Measurements from ENCODE around the gene CD2BP2. TPM values are rescaled to one million over a fixed set of nuclear protein-coding genes. Genes with fewer than 3 reads are reported as not detected.
A peak's percentile ranks its signal among the peaks of the same experiment; 100 is the strongest.
"Not testable (repeated sequence)": the region's sequence is repeated elsewhere in the genome, so short reads cannot be mapped to it uniquely, and the experiment has no call there.

The CD2BP2 gene
- total RNA-seq, 1 donor from 2014 or later, result 58.8 TPM

DNA sequence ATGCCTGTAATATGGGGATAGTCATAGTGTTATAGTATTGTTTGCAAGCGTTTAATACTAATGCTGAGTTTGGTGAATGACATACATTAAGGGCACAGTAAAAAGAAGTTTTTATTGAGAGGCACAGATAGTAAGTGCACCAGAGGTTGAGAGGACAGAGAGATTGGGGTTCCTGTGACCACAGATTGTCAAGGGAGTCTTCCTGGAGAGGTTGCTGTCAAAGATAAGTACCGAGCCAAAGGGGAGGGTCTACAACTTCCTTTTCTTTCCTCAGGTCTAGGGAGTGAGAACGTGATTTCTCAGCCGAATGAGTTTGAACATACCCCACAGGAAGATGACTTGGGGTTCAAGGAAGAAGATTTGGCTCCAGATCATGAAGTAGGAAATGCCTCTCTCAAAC lies 41.9 kb upstream of the CD2BP2 start:
- no peaks in the 10 kb centered on the region for H3K27me3 ChIP-seq (ENCODE audit: insufficient read depth, low read length)
- H3K27me3 Mint-ChIP-seq (ENCODE audit: low read depth, unreplicated experiment), result no peaks in the 10 kb centered on the region
- no peaks in the 10 kb centered on the region for H3K9me3 ChIP-seq (ENCODE audit: insufficient read depth, low read depth, low read length)
- no peaks in the 10 kb centered on the region for H4K20me1 ChIP-seq (ENCODE audit: insufficient read depth, low read length)
- H3K9me3 Mint-ChIP-seq (ENCODE audit: unreplicated experiment), result peaks cover 3% of the 10 kb centered on the region
- H3K4me1 ChIP-seq (ENCODE audit: insufficient read depth, low read length), result peaks cover 28% of the 10 kb centered on the region
- FAIRE-seq, result no peak
- H3K4me2 ChIP-seq (ENCODE audit: low read length), result no peak overlapping the region
- no peak overlapping the region for H3K9ac ChIP-seq (ENCODE audit: low read length)
- peaks cover 13% of the 10 kb centered on the region for H3K36me3 Mint-ChIP-seq (ENCODE audit: low read depth, unreplicated experiment)
- H3K4me3 Mint-ChIP-seq (ENCODE audit: unreplicated experiment), result peak overlapping the region; percentile 90
- DNase-seq (ENCODE audit: low read depth), result no peak
- no peak overlapping the region for H3K27ac Mint-ChIP-seq (ENCODE audit: unreplicated experiment)
- no peak for TF ChIP-seq EZH2 (IDR thresholded peaks at IDR 0.05; ENCODE audit: insufficient read depth, low read length)
- TF ChIP-seq, protein P1, sequence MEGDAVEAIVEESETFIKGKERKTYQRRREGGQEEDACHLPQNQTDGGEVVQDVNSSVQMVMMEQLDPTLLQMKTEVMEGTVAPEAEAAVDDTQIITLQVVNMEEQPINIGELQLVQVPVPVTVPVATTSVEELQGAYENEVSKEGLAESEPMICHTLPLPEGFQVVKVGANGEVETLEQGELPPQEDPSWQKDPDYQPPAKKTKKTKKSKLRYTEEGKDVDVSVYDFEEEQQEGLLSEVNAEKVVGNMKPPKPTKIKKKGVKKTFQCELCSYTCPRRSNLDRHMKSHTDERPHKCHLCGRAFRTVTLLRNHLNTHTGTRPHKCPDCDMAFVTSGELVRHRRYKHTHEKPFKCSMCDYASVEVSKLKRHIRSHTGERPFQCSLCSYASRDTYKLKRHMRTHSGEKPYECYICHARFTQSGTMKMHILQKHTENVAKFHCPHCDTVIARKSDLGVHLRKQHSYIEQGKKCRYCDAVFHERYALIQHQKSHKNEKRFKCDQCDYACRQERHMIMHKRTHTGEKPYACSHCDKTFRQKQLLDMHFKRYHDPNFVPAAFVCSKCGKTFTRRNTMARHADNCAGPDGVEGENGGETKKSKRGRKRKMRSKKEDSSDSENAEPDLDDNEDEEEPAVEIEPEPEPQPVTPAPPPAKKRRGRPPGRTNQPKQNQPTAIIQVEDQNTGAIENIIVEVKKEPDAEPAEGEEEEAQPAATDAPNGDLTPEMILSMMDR (IDR thresholded peaks at IDR 0.05; ENCODE audit: insufficient read depth, low read depth, low read length), result no peak
- no peak overlapping the region for H3K4me3 ChIP-seq (ENCODE audit: insufficient read depth, low read depth, low read length)
- H3K4me1 Mint-ChIP-seq (ENCODE audit: low read depth, unreplicated experiment), result peaks cover 20% of the 10 kb centered on the region
- H3K36me3 ChIP-seq (ENCODE audit: insufficient read depth, low read length), result peaks cover 5% of the 10 kb centered on the region
- H2AFZ ChIP-seq (ENCODE audit: low read depth, low read length), result no peak overlapping the region
- H3K79me2 ChIP-seq (ENCODE audit: insufficient read depth, low read length), result peaks cover 42% of the 10 kb centered on the region
- no peak overlapping the region for H3K27ac ChIP-seq (ENCODE audit: low read depth, low read length)

DNA sequence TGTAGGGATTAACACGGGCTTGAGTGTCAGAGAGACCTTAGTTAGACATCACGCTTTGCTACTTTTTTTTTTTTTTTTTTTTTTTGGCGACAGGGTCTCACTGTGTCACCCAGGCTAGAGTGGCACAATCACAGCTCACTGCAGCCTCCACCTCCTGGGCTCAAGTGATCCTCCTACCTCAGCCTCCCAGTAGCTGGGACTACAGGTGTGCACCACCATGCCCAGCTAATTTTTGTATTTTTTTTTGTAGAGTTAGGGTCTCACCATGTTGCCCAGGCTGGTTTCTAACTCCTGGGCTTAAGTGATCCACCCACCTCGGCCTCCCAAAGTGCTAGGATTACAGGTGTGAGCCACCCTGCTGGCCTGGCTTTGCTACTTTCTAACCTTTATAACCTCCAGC lies 41.5 kb upstream of the CD2BP2 start:
- peaks cover 42% of the 10 kb centered on the region for H3K79me2 ChIP-seq (ENCODE audit: insufficient read depth, low read length)
- Mint-ChIP-seq H3K4me3 (ENCODE audit: unreplicated experiment) (peak overlapping the region; percentile 90), H3K4me1 (ENCODE audit: low read depth, unreplicated experiment) (peaks cover 19% of the 10 kb centered on the region), H3K36me3 (ENCODE audit: low read depth, unreplicated experiment) (peaks cover 13% of the 10 kb centered on the region)
- not testable (repeated sequence) for H3K27me3 ChIP-seq (ENCODE audit: insufficient read depth, low read length); H3K9me3 Mint-ChIP-seq (ENCODE audit: unreplicated experiment); H3K9ac ChIP-seq (ENCODE audit: low read length); DNase-seq (ENCODE audit: low read depth); H3K27ac Mint-ChIP-seq (ENCODE audit: unreplicated experiment); H3K27me3 Mint-ChIP-seq (ENCODE audit: low read depth, unreplicated experiment); FAIRE-seq; H3K36me3 ChIP-seq (ENCODE audit: insufficient read depth, low read length); H3K9me3 ChIP-seq (ENCODE audit: insufficient read depth, low read depth, low read length); H4K20me1 ChIP-seq (ENCODE audit: insufficient read depth, low read length); H3K27ac ChIP-seq (ENCODE audit: low read depth, low read length); H2AFZ ChIP-seq (ENCODE audit: low read depth, low read length)
- peak overlapping the region; percentile 60 for H3K4me3 ChIP-seq (ENCODE audit: insufficient read depth, low read depth, low read length)
- H3K4me1 ChIP-seq (ENCODE audit: insufficient read depth, low read length), result peaks cover 28% of the 10 kb centered on the region
- H3K4me2 ChIP-seq (ENCODE audit: low read length), result peak overlapping the region; percentile 86

DNA sequence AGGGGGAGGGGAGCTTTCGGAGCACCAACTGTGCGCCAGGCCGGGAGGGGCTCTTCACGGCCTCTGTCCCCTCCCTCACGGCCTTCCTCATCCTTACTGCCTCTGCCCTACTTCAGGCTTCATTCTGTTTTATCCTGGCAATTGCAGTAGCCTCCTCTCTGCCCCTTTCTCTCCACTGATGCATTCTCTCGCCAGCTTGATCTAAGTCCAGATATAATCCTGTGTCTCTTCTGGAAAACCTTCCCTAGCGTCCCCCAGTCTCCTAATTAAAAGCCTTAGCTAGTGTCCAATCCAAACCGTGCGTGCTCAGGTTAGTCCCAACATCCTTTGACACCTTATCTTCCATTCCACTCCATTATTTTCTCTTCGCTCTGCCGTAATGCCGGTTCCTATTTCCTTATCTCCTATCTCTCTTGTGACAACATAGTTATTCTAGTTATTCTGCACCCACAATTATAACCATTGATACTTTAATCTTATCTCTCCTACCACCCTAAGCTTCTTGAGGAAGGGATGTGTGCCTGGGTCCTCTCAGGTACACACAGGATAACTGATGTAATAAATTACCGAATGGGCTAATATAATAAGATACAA lies 41.0 kb upstream of the CD2BP2 start:
- FAIRE-seq, result no peak

More for the DNA sequence above, 41.0 kb upstream of the CD2BP2 start:
- H3K4me3 Mint-ChIP-seq (ENCODE audit: unreplicated experiment), result peak overlapping the region; percentile 90
- H3K27ac ChIP-seq (ENCODE audit: low read depth, low read length), result peak overlapping the region; percentile 37
- H3K4me1 Mint-ChIP-seq (ENCODE audit: low read depth, unreplicated experiment), result peaks cover 16% of the 10 kb centered on the region
- H3K27ac Mint-ChIP-seq (ENCODE audit: unreplicated experiment), result peak overlapping the region; percentile 77
- TF ChIP-seq, protein P1 (IDR thresholded peaks at IDR 0.05; ENCODE audit: insufficient read depth, low read depth, low read length), result no peak
- TF ChIP-seq EZH2 (IDR thresholded peaks at IDR 0.05; ENCODE audit: insufficient read depth, low read length), result no peak
- H4K20me1 ChIP-seq (ENCODE audit: insufficient read depth, low read length), result no peaks in the 10 kb centered on the region
- DNase-seq (ENCODE audit: low read depth), result no peak
- H3K27me3 ChIP-seq (ENCODE audit: insufficient read depth, low read length), result no peaks in the 10 kb centered on the region
- peaks cover 42% of the 10 kb centered on the region for H3K79me2 ChIP-seq (ENCODE audit: insufficient read depth, low read length)
- H3K36me3 ChIP-seq (ENCODE audit: insufficient read depth, low read length), result peaks cover 5% of the 10 kb centered on the region
- peak overlapping the region; percentile 86 for H3K4me2 ChIP-seq (ENCODE audit: low read length)
- peaks cover 3% of the 10 kb centered on the region for H3K9me3 Mint-ChIP-seq (ENCODE audit: unreplicated experiment)
- peaks cover 28% of the 10 kb centered on the region for H3K4me1 ChIP-seq (ENCODE audit: insufficient read depth, low read length)
- no peaks in the 10 kb centered on the region for H3K9me3 ChIP-seq (ENCODE audit: insufficient read depth, low read depth, low read length)
- peak overlapping the region; percentile 79 for H3K9ac ChIP-seq (ENCODE audit: low read length)
- H2AFZ ChIP-seq (ENCODE audit: low read depth, low read length), result peak overlapping the region; percentile 72
- H3K36me3 Mint-ChIP-seq (ENCODE audit: low read depth, unreplicated experiment), result peaks cover 13% of the 10 kb centered on the region
- no peaks in the 10 kb centered on the region for H3K27me3 Mint-ChIP-seq (ENCODE audit: low read depth, unreplicated experiment)
- peak overlapping the region; percentile 60 for H3K4me3 ChIP-seq (ENCODE audit: insufficient read depth, low read depth, low read length)
